MM.1S (cell line): ENCODE results near the gene CLDN7.

Experiments
- DNase-seq: peaks from one replicate; pipeline ENCODE4 v3.0.0-alpha.2; 2015
- H2AFZ ChIP-seq: fragments of 300-600 bp; sonication (generic); 2 replicates; pipeline ENCODE4 v1.6.0; 2016; ENCODE audit warnings: antibody characterized with exemption, low read length
- H3F3A ChIP-seq: fragments of 300-600 bp; sonication (generic); 2 replicates; pipeline ENCODE4 v1.6.1; 2016; ENCODE audit warnings: mild to moderate bottlenecking, antibody characterized with exemption, low read length, moderate library complexity, mixed read lengths; ENCODE audit not compliant: insufficient read depth
- H3K27ac ChIP-seq: fragments of 300-600 bp; sonication (generic); 2 replicates; pipeline ENCODE4 v1.5.1; 2016; ENCODE audit warnings: mild to moderate bottlenecking, low read length
- H3K27me3 ChIP-seq: fragments of 300-600 bp; sonication (generic); replicated peaks from 2 replicates; pipeline ENCODE4 v1.6.0; 2016; ENCODE audit warnings: low read length; ENCODE audit not compliant: insufficient read depth
- H3K36me3 ChIP-seq: fragments of 300-600 bp; sonication (generic); replicated peaks from 2 replicates; pipeline ENCODE4 v1.6.1; 2016; ENCODE audit warnings: mild to moderate bottlenecking, low read length, mixed read lengths; ENCODE audit not compliant: insufficient read depth
- H3K4me1 ChIP-seq: fragments of 300-600 bp; sonication (generic); 2 replicates; pipeline ENCODE4 v1.6.1; 2016; ENCODE audit warnings: low read length, mixed read lengths
- H3K4me2 ChIP-seq: fragments of 300-600 bp; sonication (generic); 2 replicates; pipeline ENCODE4 v1.6.0; 2016; ENCODE audit warnings: low read depth, low read length
- H3K4me3 ChIP-seq: fragments of 300-600 bp; sonication (generic); 2 replicates; pipeline ENCODE4 v1.5.1; 2016; ENCODE audit warnings: low read length, mixed read lengths
- H3K79me2 ChIP-seq: fragments of 300-600 bp; sonication (generic); 2 replicates; pipeline ENCODE4 v1.6.1; 2016; ENCODE audit warnings: mixed run types, low read length, mixed read lengths
- H3K9ac ChIP-seq: fragments of 300-600 bp; sonication (generic); 2 replicates; pipeline ENCODE4 v1.6.1; 2016; ENCODE audit warnings: low read length, mixed read lengths
- H3K9me2 ChIP-seq: fragments of 300-600 bp; sonication (generic); replicated peaks from 2 replicates; pipeline ENCODE4 v1.6.1; 2016; ENCODE audit warnings: mild to moderate bottlenecking, low read length, mixed read lengths; ENCODE audit not compliant: insufficient read depth
- H3K9me3 ChIP-seq: fragments of 300-600 bp; sonication (generic); replicated peaks from 2 replicates; pipeline ENCODE4 v1.6.1; 2016; ENCODE audit warnings: mild to moderate bottlenecking, low read length, mixed read lengths; ENCODE audit not compliant: insufficient read depth
- H4K20me1 ChIP-seq: fragments of 300-600 bp; sonication (generic); 2 replicates; pipeline ENCODE4 v1.6.1; 2016; ENCODE audit warnings: mild to moderate bottlenecking, low read length, moderate library complexity, mixed read lengths; ENCODE audit not compliant: insufficient read depth
- CTCF ChIP-seq: fragments of 300-600 bp; sonication (generic); IDR thresholded peaks from 2 replicates; pipeline ENCODE4 v1.5.1; 2016; ENCODE audit warnings: antibody characterized with exemption, low read length, mixed read lengths
- EZH2 ChIP-seq: fragments of 300-600 bp; sonication (generic); optimal IDR thresholded peaks from 2 replicates; pipeline ENCODE3; 2017; ENCODE audit warnings: low read depth, mild to moderate bottlenecking, antibody characterized with exemption, low read length, mixed read lengths
- EZH2phosphoT487 ChIP-seq: fragments of 300-600 bp; sonication (generic); IDR thresholded peaks from 2 replicates; pipeline ENCODE4 v1.6.1; 2018; ENCODE audit warnings: antibody characterized with exemption, low read length

The CLDN7 gene

GRCh38 chr17:7241090-7241733, 21.1 kb downstream of the CLDN7 start:
- Histone ChIP-seq H3K4me3 (peak overlapping the region; percentile 96), H3K9me2 (no peaks in the 10 kb centered on the region), H3K79me2 (peaks cover 54% of the 10 kb centered on the region), H3F3A (peaks cover 54% of the 10 kb centered on the region), H3K9me3 (no peaks in the 10 kb centered on the region), H3K4me2 (peak overlapping the region; percentile 87), H2AFZ (no peak overlapping the region), H4K20me1 (no peaks in the 10 kb centered on the region), H3K9ac (peak overlapping the region; percentile 91), H3K4me1 (peaks cover 20% of the 10 kb centered on the region), H3K27me3 (no peaks in the 10 kb centered on the region), H3K36me3 (no peaks in the 10 kb centered on the region), H3K27ac (peak overlapping the region; percentile 75; the same call in 1 of the 2 replicates)
- DNase-seq: peak; percentile 31
- TF ChIP-seq EZH2 (no peak), CTCF (no peak), EZH2phosphoT487 (no peak)

- Histone ChIP-seq H3K9me2 (no peaks in the 10 kb centered on the region), H3K27me3 (no peaks in the 10 kb centered on the region), H3K27ac (no peak overlapping the region), H3F3A (peaks cover 53% of the 10 kb centered on the region), H3K9ac (no peak overlapping the region), H3K4me1 (peaks cover 25% of the 10 kb centered on the region), H3K4me3 (no peak overlapping the region), H4K20me1 (no peaks in the 10 kb centered on the region), H3K79me2 (peaks cover 56% of the 10 kb centered on the region), H3K4me2 (peak overlapping the region; percentile 87; the same call in 1 of the 2 replicates), H2AFZ (no peak overlapping the region), H3K9me3 (no peaks in the 10 kb centered on the region), H3K36me3 (no peaks in the 10 kb centered on the region)
- no peak for DNase-seq
- TF ChIP-seq CTCF: no peak
- TF ChIP-seq EZH2phosphoT487: no peak
- no peak for TF ChIP-seq EZH2
Observed at GRCh38 chr17:7240375-7240774, 21.9 kb downstream of the CLDN7 start.

GRCh38 chr17:7239091-7240027, 22.9 kb downstream of the CLDN7 start, which contains the start of gene PHF23:
TSS of gene PHF23 (minus strand) at chr17:7239457. CDS start at chr17:7239279, 178 bp downstream.
- Histone ChIP-seq H3F3A (peaks cover 57% of the 10 kb centered on the region), H3K36me3 (no peaks in the 10 kb centered on the region; the same call in 1 of the 2 replicates), H2AFZ (peak within 1 kb of the TSS; percentile 29)

More at GRCh38 chr17:7239091-7240027, 22.9 kb downstream of the CLDN7 start, which contains the start of gene PHF23:
- peak; percentile 99 for DNase-seq
- Histone ChIP-seq H3K4me1 (peaks cover 30% of the 10 kb centered on the region), H3K9ac (peak within 1 kb of the TSS; percentile 89), H3K4me2 (peak within 1 kb of the TSS; percentile 87; the same call in 1 of the 2 replicates), H3K79me2 (peaks cover 65% of the 10 kb centered on the region), H3K27ac (peak within 1 kb of the TSS; percentile 48; the same call in 1 of the 2 replicates), H3K4me3 (peak within 1 kb of the TSS; percentile 91), H4K20me1 (no peaks in the 10 kb centered on the region), H3K9me3 (no peaks in the 10 kb centered on the region), H3K9me2 (no peaks in the 10 kb centered on the region), H3K27me3 (no peaks in the 10 kb centered on the region)
- TF ChIP-seq EZH2 (no peak), EZH2phosphoT487 (no peak), CTCF (no peak)
